ENCODE results near the gene GRID2.

GRCh38 chr4:93147524-93148212 lies 843.9 kb downstream of the GRID2 start:
- TF ChIP-seq CTCF (IDR thresholded peaks at IDR 0.05) (no peak), EZH2 (IDR thresholded peaks at IDR 0.05) (no peak), EZH2phosphoT487 (IDR thresholded peaks at IDR 0.05) (no peak)
